ENCODE measurements around the gene ABLIM1. TPM values are rescaled to one million over a fixed set of nuclear protein-coding genes. Genes with fewer than 3 reads are reported as not detected.

Gene ABLIM1
- total RNA-seq, 3 donors from 2014 or later: 89.0 to 216 (median 131) TPM

GRCh38 chr10:114623661-114624294 is 34.3 kb downstream of the ABLIM1 start:
- Histone ChIP-seq H3K27ac (peak overlapping the region; percentile 68 to 70), H3K9me3 (no peaks in the 10 kb centered on the region), H3K4me3 (no peak overlapping the region), H3K4me1 (no peaks in the 10 kb centered on the region), H3K27me3 (no peaks in the 10 kb centered on the region), H3K36me3 (no peaks in the 10 kb centered on the region)
- intact Hi-C loops (cut with DNase I; ENCODE audit: low total_unique reads): no loop called here
- peak in 1 of 2 donors; percentile 24 for DNase-seq (ENCODE audit: low spot score in 2 of 2)
- TF ChIP-seq POLR2A (IDR thresholded peaks at IDR 0.05) (no peak), CTCF (IDR thresholded peaks at IDR 0.05) (no peak), POLR2AphosphoS5 (IDR thresholded peaks at IDR 0.05) (no peak)

- TF ChIP-seq POLR2AphosphoS5 (IDR thresholded peaks at IDR 0.05) (no peak), CTCF (IDR thresholded peaks at IDR 0.05) (no peak), POLR2A (IDR thresholded peaks at IDR 0.05) (no peak)
- H3K4me3 ChIP-seq: no peak overlapping the region
- H3K9me3 ChIP-seq: no peaks in the 10 kb centered on the region
- no peaks in the 10 kb centered on the region for H3K4me1 ChIP-seq
- peak overlapping the region; percentile 68 to 70 for H3K27ac ChIP-seq
- no peaks in the 10 kb centered on the region for H3K36me3 ChIP-seq
- no peak for DNase-seq (ENCODE audit: low spot score in 2 of 2)
- intact Hi-C loops (cut with DNase I; ENCODE audit: low total_unique reads): no loop called here
- no peaks in the 10 kb centered on the region for H3K27me3 ChIP-seq
Measured at GRCh38 chr10:114623155-114623554, 34.9 kb downstream of the ABLIM1 start.

DNA sequence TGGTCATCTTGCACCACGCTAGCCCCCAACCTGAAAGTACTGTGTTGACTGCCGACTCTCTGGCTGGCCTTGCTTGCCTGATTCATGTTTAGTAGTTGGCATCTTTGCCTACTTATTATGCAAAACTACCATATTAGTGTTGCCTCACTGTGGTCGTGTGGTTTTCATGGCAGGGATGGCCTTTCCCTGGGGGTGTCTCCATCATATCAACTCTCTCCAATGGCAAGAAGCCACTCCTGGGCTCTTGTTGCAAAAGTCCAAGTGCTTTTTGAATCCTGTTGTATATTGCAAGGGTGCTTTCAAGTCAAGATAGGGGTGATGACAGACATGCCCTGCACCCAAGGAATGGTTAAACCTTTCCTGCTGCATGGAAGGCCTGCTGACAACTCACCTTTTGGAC is 39.4 kb downstream of the ABLIM1 start:
- TF ChIP-seq POLR2AphosphoS5 (IDR thresholded peaks at IDR 0.05): no peak
- no peak for TF ChIP-seq POLR2A (IDR thresholded peaks at IDR 0.05)
- TF ChIP-seq CTCF (IDR thresholded peaks at IDR 0.05): no peak
- Histone ChIP-seq H3K27me3 (no peaks in the 10 kb centered on the region), H3K27ac (no peak overlapping the region), H3K36me3 (no peaks in the 10 kb centered on the region), H3K9me3 (no peaks in the 10 kb centered on the region), H3K4me3 (no peak overlapping the region), H3K4me1 (no peaks in the 10 kb centered on the region)
- intact Hi-C loops (cut with DNase I; ENCODE audit: low total_unique reads): no loop called here
- DNase-seq (ENCODE audit: low spot score in 2 of 2): no peak

GRCh38 chr10:114616516-114616915 is 41.6 kb downstream of the ABLIM1 start:
- Histone ChIP-seq H3K4me1 (no peaks in the 10 kb centered on the region), H3K9me3 (no peaks in the 10 kb centered on the region), H3K36me3 (no peaks in the 10 kb centered on the region), H3K27me3 (no peaks in the 10 kb centered on the region), H3K4me3 (no peak overlapping the region), H3K27ac (no peak overlapping the region)
- TF ChIP-seq CTCF (IDR thresholded peaks at IDR 0.05) (no peak), POLR2AphosphoS5 (IDR thresholded peaks at IDR 0.05) (no peak), POLR2A (IDR thresholded peaks at IDR 0.05) (no peak)
- DNase-seq (ENCODE audit: low spot score in 2 of 2): no peak
- intact Hi-C loops (cut with DNase I; ENCODE audit: low total_unique reads): no loop called here

GRCh38 chr10:114616103-114616502 is 42.0 kb downstream of the ABLIM1 start:
- Histone ChIP-seq H3K4me3 (no peak overlapping the region), H3K27me3 (no peaks in the 10 kb centered on the region), H3K9me3 (no peaks in the 10 kb centered on the region), H3K4me1 (no peaks in the 10 kb centered on the region), H3K27ac (no peak overlapping the region), H3K36me3 (no peaks in the 10 kb centered on the region)
- no peak for DNase-seq (ENCODE audit: low spot score in 2 of 2)
- intact Hi-C loops (cut with DNase I; ENCODE audit: low total_unique reads): no loop called here
- TF ChIP-seq POLR2A (IDR thresholded peaks at IDR 0.05) (no peak), CTCF (IDR thresholded peaks at IDR 0.05) (no peak), POLR2AphosphoS5 (IDR thresholded peaks at IDR 0.05) (no peak)
